Mesenchymal stem cell (in vitro differentiated cells and primary cell): ENCODE measurements around the gene C11orf52.
A peak's percentile ranks its signal among the peaks of the same experiment; 100 is the strongest.

Source experiments
- DNase-seq: peaks from one replicate; pipeline ENCODE4 v3.0.0-alpha.2; 2013
- H2AFZ ChIP-seq: one replicate; pipeline ENCODE4 v1.6.1; 2013; ENCODE audit warnings: low read depth, mild to moderate bottlenecking, control low read depth, inconsistent platforms, low read length, moderate library complexity
- H2AK5ac ChIP-seq: 2 replicates; pipeline ENCODE4 v1.6.1; 2013; ENCODE audit warnings: low read length, moderate library complexity, mild to moderate bottlenecking, inconsistent platforms; ENCODE audit not compliant: severe bottlenecking
- H2BK120ac ChIP-seq: one replicate; pipeline ENCODE4 v1.6.1; 2013; ENCODE audit warnings: low read depth, mild to moderate bottlenecking, inconsistent platforms, low read length, moderate library complexity
- H2BK12ac ChIP-seq, 2 experiments: one replicate each; pipeline ENCODE4 v1.6.1; 2013; ENCODE audit warnings: inconsistent platforms in 2 of 2, low read length in 2 of 2, mild to moderate bottlenecking in 2 of 2, moderate library complexity in 2 of 2, control low read depth in 1 of 2
- H2BK15ac ChIP-seq: one replicate; pipeline ENCODE4 v1.6.1; 2013; ENCODE audit warnings: mild to moderate bottlenecking, low read depth, inconsistent platforms; ENCODE audit not compliant: poor library complexity, severe bottlenecking
- H2BK5ac ChIP-seq: 2 replicates; pipeline ENCODE4 v1.6.1; 2013; ENCODE audit warnings: low read depth, mild to moderate bottlenecking, low read length, control low read depth, inconsistent platforms; ENCODE audit not compliant: poor library complexity, severe bottlenecking
- H3K14ac ChIP-seq, 2 experiments: one replicate each; pipeline ENCODE4 v1.6.1; 2013; ENCODE audit warnings: inconsistent platforms in 2 of 2, low read length in 2 of 2, control low read depth in 1 of 2, mild to moderate bottlenecking in 1 of 2, moderate library complexity in 1 of 2
- H3K18ac ChIP-seq, 2 experiments: one replicate each; pipeline ENCODE4 v1.6.1; 2013; ENCODE audit warnings: inconsistent platforms in 2 of 2, low read length in 2 of 2, control low read depth in 1 of 2, low read depth in 1 of 2, mild to moderate bottlenecking in 1 of 2
- H3K23ac ChIP-seq, 2 experiments: one replicate each; pipeline ENCODE4 v1.6.1; 2013; ENCODE audit warnings: inconsistent platforms in 2 of 2, low read length in 2 of 2, mild to moderate bottlenecking in 2 of 2, moderate library complexity in 2 of 2, control low read depth in 1 of 2
- H3K27ac ChIP-seq: 2 replicates; pipeline ENCODE4 v1.5.1; 2013; ENCODE audit warnings: mild to moderate bottlenecking, moderate library complexity, low read length, control low read depth, inconsistent platforms; ENCODE audit not compliant: poor library complexity, severe bottlenecking
- H3K27me3 ChIP-seq, 2 experiments: 2 replicates each; pipeline versions ENCODE4 v1.6.1 to v1.7.0; 2013; ENCODE audit warnings: low read length in 2 of 2, mild to moderate bottlenecking in 2 of 2, moderate library complexity in 2 of 2, control low read depth in 1 of 2, inconsistent platforms in 1 of 2; ENCODE audit not compliant: control insufficient read depth in 1 of 2, insufficient read depth in 1 of 2
- H3K36me3 ChIP-seq, 2 experiments: 2 replicates each; pipeline versions ENCODE4 v1.6.1 to v1.7.0; 2013; ENCODE audit warnings: low read length in 2 of 2, control low read depth in 1 of 2, inconsistent platforms in 1 of 2, low read depth in 1 of 2, mild to moderate bottlenecking in 1 of 2; ENCODE audit not compliant: insufficient read depth in 2 of 2, control insufficient read depth in 1 of 2
- H3K4ac ChIP-seq, 2 experiments: one replicate each; pipeline ENCODE4 v1.6.1; 2013; ENCODE audit warnings: inconsistent platforms in 2 of 2, low read length in 2 of 2, mild to moderate bottlenecking in 2 of 2, moderate library complexity in 2 of 2, control low read depth in 1 of 2, low read depth in 1 of 2
- H3K4me1 ChIP-seq: 2 replicates; pipeline ENCODE4 v1.6.1; 2013; ENCODE audit warnings: low read depth, low read length, control low read depth; ENCODE audit not compliant: control insufficient read depth, insufficient read depth
- H3K4me2 ChIP-seq: 2 replicates; pipeline ENCODE4 v1.6.1; 2013; ENCODE audit warnings: low read length, mild to moderate bottlenecking, inconsistent platforms; ENCODE audit not compliant: poor library complexity, severe bottlenecking
- H3K4me3 ChIP-seq, 2 experiments: 2 replicates each; pipeline versions ENCODE4 v1.5.1 to v1.7.0; 2013; ENCODE audit warnings: low read length in 2 of 2, mild to moderate bottlenecking in 2 of 2, control low read depth in 1 of 2, low read depth in 1 of 2; ENCODE audit not compliant: insufficient read depth in 1 of 2
- H3K79me1 ChIP-seq: replicated peaks from 2 replicates; pipeline ENCODE4 v1.6.1; 2013; ENCODE audit warnings: mild to moderate bottlenecking, control low read depth, low read length, inconsistent platforms; ENCODE audit not compliant: poor library complexity, severe bottlenecking
- H3K9ac ChIP-seq: 2 replicates; pipeline ENCODE4 v1.7.0; 2013; ENCODE audit warnings: mild to moderate bottlenecking, low read length, moderate library complexity
- H3K9me3 ChIP-seq: 2 replicates; pipeline ENCODE4 v1.7.0; 2013; ENCODE audit warnings: mild to moderate bottlenecking, low read length; ENCODE audit not compliant: control insufficient read depth
- H4K8ac ChIP-seq: one replicate; pipeline ENCODE4 v1.6.1; 2013; ENCODE audit warnings: inconsistent platforms, mild to moderate bottlenecking, low read length, moderate library complexity
- H4K91ac ChIP-seq: one replicate; pipeline ENCODE4 v1.6.1; 2013; ENCODE audit warnings: mild to moderate bottlenecking, low read length, inconsistent platforms
- WGBS: methylation state at CpG from one replicate; pipeline ENCODE4 v1.1.7; 2013; ENCODE audit warnings: mixed read lengths; 5-methylcytosine and 5-hydroxymethylcytosine counted together

Gene C11orf52

DNA sequence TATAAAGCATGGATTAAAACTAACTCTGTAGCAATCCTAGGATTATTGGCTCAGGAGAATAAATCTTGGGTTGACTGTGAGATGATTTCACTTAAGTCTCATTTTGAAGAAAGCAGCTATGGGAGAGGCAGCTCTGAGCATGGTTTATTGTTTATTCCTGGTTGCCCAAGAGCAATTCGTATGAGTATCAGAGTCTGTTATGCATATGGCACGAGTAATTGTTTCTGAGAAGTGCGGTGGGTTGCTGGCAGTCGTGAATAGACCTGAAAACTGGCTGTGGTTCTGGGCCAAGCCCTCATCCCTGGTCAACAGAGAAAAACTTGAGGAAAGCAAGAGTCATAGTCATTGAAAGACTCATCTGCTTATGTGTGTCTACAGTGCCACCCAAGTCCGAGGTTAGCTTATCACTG lies 45.2 kb downstream of the C11orf52 start:
- Histone ChIP-seq H2BK15ac (no peak overlapping the region), H3K4me3 (no peak overlapping the region), H3K9me3 (no peaks in the 10 kb centered on the region), H3K36me3 (peaks cover 5 to 10% of the 10 kb centered on the region in 2 experiments), H4K91ac (no peak overlapping the region), H2BK120ac (no peak overlapping the region), H3K27me3 (no peaks in the 10 kb centered on the region), H3K4ac (no peak overlapping the region), H3K27ac (no peak overlapping the region), H2AFZ (no peak overlapping the region), H4K8ac (no peak overlapping the region), H3K18ac (no peak overlapping the region), H3K79me1 (peaks cover 6% of the 10 kb centered on the region), H3K23ac (no peak overlapping the region), H3K4me1 (peaks cover 2% of the 10 kb centered on the region), H3K4me2 (no peak overlapping the region), H2BK5ac (no peak overlapping the region), H3K9ac (no peak overlapping the region), H3K14ac (no peak overlapping the region), H2AK5ac (no peak overlapping the region), H2BK12ac (no peak overlapping the region)
- WGBS: 90% methylated on average over 4 of the region's 5 CpGs
- no peak for DNase-seq

DNA sequence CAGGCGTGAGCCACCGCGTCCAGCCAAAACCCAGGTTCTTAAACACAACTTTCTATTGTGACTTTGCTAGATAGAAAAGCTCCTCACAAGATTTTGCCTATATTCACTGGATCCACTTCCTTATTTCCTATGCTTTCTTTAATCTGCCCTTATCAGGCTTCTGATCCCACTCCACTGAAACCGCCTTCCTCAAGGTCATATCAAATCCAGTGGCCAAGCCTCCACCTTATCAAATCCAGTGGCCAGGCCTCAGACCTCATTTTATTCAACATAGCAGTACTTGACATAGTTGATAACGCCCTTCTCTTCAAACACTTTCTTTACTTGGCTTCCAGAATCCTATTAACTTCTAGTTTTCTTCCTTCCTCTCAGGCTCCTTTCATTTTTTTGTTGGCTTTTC lies 48.0 kb downstream of the C11orf52 start:
- no peak overlapping the region for H4K8ac ChIP-seq
- H3K9ac ChIP-seq: no peak overlapping the region
- H2AK5ac ChIP-seq: no peak overlapping the region
- no peak overlapping the region for H3K4ac ChIP-seq
- no peak overlapping the region for H2BK12ac ChIP-seq
- H3K4me2 ChIP-seq: no peak overlapping the region
- no peak overlapping the region for H2BK5ac ChIP-seq
- no peak for DNase-seq
- no peak overlapping the region for H3K4me3 ChIP-seq
- H3K18ac ChIP-seq: no peak overlapping the region
- H3K36me3 ChIP-seq: peaks cover 10 to 20% of the 10 kb centered on the region in 2 experiments
- H3K14ac ChIP-seq: no peak overlapping the region
- no peak overlapping the region for H2BK120ac ChIP-seq
- no peaks in the 10 kb centered on the region for H3K4me1 ChIP-seq
- no peaks in the 10 kb centered on the region for H3K9me3 ChIP-seq
- no peak overlapping the region for H2AFZ ChIP-seq
- no peaks in the 10 kb centered on the region for H3K27me3 ChIP-seq
- H3K27ac ChIP-seq: no peak overlapping the region
- WGBS: 95% methylated on average over 5 of the region's 5 CpGs
- H3K79me1 ChIP-seq: peaks cover 5% of the 10 kb centered on the region
- no peak overlapping the region for H4K91ac ChIP-seq
- H3K23ac ChIP-seq: no peak overlapping the region
- no peak overlapping the region for H2BK15ac ChIP-seq

DNA sequence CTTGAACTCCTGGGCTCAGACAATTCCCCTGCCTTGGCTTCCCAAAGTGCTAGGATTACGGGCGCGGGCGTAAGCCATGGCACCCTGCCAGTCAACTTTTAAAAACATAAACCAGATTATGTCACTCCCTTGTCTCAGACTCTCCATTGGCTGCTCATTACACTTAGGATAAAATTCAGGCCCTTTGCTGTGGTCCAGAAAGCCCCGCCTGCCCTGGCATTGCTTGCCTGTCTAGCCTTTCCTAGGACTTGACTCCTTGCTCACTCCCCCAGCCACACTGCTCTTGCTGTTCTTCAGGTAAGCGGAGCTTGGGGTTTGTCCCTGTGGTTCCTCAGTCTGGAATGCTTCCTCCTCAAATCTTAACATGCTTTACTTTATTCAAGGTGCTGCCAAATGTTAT lies 48.9 kb downstream of the C11orf52 start:
- Histone ChIP-seq H3K79me1 (peaks cover 2% of the 10 kb centered on the region), H3K4me1 (no peaks in the 10 kb centered on the region), H3K18ac (no peak overlapping the region), H3K27me3 (no peaks in the 10 kb centered on the region), H3K36me3 (peaks cover 13 to 23% of the 10 kb centered on the region in 2 experiments), H4K8ac (no peak overlapping the region), H2BK5ac (no peak overlapping the region), H2BK12ac (no peak overlapping the region), H3K9me3 (no peaks in the 10 kb centered on the region), H3K23ac (peak overlapping the region in 1 of 2 experiments; percentile 14), H2BK15ac (no peak overlapping the region), H3K9ac (no peak overlapping the region), H2AK5ac (no peak overlapping the region), H3K4ac (no peak overlapping the region), H2BK120ac (no peak overlapping the region), H4K91ac (no peak overlapping the region), H3K4me3 (no peak overlapping the region), H3K14ac (no peak overlapping the region), H3K4me2 (no peak overlapping the region), H2AFZ (no peak overlapping the region), H3K27ac (no peak overlapping the region)
- 95% methylated on average over 6 of the region's 6 CpGs for whole genome bisulfite sequencing
- no peak for DNase-seq

DNA sequence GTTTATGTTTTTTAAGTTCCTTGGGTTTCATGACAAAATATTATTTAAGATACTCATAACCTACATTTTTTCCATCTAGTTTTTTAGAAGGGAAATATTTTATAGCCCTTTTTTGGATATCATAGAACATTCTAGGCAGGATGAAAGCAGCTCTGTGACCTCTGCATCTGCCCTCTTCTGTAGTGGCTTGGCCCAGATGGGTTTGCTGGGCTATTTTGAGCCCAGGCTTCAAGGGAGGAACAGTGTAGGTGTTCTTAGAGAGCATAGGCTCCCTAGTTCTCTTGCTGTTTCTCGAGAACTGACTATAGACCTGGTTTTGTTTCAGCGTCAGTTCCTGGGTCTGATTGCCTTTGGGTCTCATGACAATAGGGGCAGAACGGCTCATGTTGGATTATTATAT lies 50.6 kb downstream of the C11orf52 start:
- Histone ChIP-seq H4K91ac (no peak overlapping the region), H3K27me3 (no peaks in the 10 kb centered on the region), H3K4me1 (no peaks in the 10 kb centered on the region), H4K8ac (no peak overlapping the region), H3K4me2 (no peak overlapping the region), H2BK12ac (no peak overlapping the region), H3K4ac (no peak overlapping the region), H3K27ac (no peak overlapping the region), H3K14ac (no peak overlapping the region), H3K4me3 (no peak overlapping the region), H3K36me3 (peaks cover 17 to 26% of the 10 kb centered on the region in 2 experiments), H3K9ac (no peak overlapping the region), H2BK5ac (no peak overlapping the region), H2AK5ac (no peak overlapping the region), H3K18ac (no peak overlapping the region), H3K23ac (no peak overlapping the region), H3K9me3 (no peaks in the 10 kb centered on the region), H2BK15ac (no peak overlapping the region), H2BK120ac (no peak overlapping the region), H3K79me1 (no peaks in the 10 kb centered on the region), H2AFZ (no peak overlapping the region)
- no peak for DNase-seq
- WGBS: 97% methylated on average over 3 of the region's 3 CpGs
